ENCODE data around the gene C9orf152. TPM values are rescaled to one million over a fixed set of nuclear protein-coding genes. Genes with fewer than 3 reads are reported as not detected.

The C9orf152 gene
- total and polyA plus RNA-seq, 2 of the 13 experiments (the other 11 are each of a cell fraction or from before 2014, with no cell fraction given): 0.24 to 0.48 TPM

- TF ChIP-seq, protein P1, sequence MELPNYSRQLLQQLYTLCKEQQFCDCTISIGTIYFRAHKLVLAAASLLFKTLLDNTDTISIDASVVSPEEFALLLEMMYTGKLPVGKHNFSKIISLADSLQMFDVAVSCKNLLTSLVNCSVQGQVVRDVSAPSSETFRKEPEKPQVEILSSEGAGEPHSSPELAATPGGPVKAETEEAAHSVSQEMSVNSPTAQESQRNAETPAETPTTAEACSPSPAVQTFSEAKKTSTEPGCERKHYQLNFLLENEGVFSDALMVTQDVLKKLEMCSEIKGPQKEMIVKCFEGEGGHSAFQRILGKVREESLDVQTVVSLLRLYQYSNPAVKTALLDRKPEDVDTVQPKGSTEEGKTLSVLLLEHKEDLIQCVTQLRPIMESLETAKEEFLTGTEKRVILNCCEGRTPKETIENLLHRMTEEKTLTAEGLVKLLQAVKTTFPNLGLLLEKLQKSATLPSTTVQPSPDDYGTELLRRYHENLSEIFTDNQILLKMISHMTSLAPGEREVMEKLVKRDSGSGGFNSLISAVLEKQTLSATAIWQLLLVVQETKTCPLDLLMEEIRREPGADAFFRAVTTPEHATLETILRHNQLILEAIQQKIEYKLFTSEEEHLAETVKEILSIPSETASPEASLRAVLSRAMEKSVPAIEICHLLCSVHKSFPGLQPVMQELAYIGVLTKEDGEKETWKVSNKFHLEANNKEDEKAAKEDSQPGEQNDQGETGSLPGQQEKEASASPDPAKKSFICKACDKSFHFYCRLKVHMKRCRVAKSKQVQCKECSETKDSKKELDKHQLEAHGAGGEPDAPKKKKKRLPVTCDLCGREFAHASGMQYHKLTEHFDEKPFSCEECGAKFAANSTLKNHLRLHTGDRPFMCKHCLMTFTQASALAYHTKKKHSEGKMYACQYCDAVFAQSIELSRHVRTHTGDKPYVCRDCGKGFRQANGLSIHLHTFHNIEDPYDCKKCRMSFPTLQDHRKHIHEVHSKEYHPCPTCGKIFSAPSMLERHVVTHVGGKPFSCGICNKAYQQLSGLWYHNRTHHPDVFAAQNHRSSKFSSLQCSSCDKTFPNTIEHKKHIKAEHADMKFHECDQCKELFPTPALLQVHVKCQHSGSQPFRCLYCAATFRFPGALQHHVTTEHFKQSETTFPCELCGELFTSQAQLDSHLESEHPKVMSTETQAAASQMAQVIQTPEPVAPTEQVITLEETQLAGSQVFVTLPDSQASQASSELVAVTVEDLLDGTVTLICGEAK (IDR thresholded peaks at IDR 0.05): no peak
- TF ChIP-seq, protein P1 (CRISPR knock-in tag; IDR thresholded peaks at IDR 0.05): 0 out of 2 replicates have a peak, but pooled peaks have one; percentile 29
- 0 out of 2 replicates have a peak, but pooled peaks have one; percentile 47 for TF ChIP-seq YEATS4 (CRISPR knock-in tag; IDR thresholded peaks at IDR 0.05; ENCODE audit: borderline replicate concordance)
- TF ChIP-seq ZFY (CRISPR knock-in tag; IDR thresholded peaks at IDR 0.05): peak; percentile 61
- TF ChIP-seq PITX1 (CRISPR knock-in tag; IDR thresholded peaks at IDR 0.05): peak; percentile 59; the same call in 1 of the 2 replicates
- TF ChIP-seq REPIN1 (CRISPR knock-in tag; IDR thresholded peaks at IDR 0.05; ENCODE audit: borderline replicate concordance, low read depth): peak; percentile 90
- TF ChIP-seq ZNF317 (CRISPR knock-in tag; IDR thresholded peaks at IDR 0.05): peak; percentile 51; the same call in 1 of the 2 replicates
- peak; percentile 47; the same call in 1 of the 2 replicates for TF ChIP-seq IRF2 (CRISPR knock-in tag; IDR thresholded peaks at IDR 0.05)
- TF ChIP-seq ARID4A (CRISPR knock-in tag; IDR thresholded peaks at IDR 0.05; ENCODE audit: borderline replicate concordance): peak; percentile 64; the same call in 1 of the 2 replicates
- TF ChIP-seq, protein P2, sequence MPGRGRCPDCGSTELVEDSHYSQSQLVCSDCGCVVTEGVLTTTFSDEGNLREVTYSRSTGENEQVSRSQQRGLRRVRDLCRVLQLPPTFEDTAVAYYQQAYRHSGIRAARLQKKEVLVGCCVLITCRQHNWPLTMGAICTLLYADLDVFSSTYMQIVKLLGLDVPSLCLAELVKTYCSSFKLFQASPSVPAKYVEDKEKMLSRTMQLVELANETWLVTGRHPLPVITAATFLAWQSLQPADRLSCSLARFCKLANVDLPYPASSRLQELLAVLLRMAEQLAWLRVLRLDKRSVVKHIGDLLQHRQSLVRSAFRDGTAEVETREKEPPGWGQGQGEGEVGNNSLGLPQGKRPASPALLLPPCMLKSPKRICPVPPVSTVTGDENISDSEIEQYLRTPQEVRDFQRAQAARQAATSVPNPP (CRISPR knock-in tag; IDR thresholded peaks at IDR 0.05): no peak
- no peak for TF ChIP-seq MAZ (IDR thresholded peaks at IDR 0.05; ENCODE audit: borderline replicate concordance, low read depth, low read length)
- peak; percentile 62; the same call in 1 of the 2 replicates for TF ChIP-seq MAZ (CRISPR knock-in tag; IDR thresholded peaks at IDR 0.05; ENCODE audit: low read depth)
- no peak; the same call in 1 of the 2 replicates for TF ChIP-seq KDM3A (CRISPR knock-in tag; IDR thresholded peaks at IDR 0.05; ENCODE audit: low read depth)
- TF ChIP-seq ZNF441 (CRISPR knock-in tag; IDR thresholded peaks at IDR 0.05; ENCODE audit: borderline replicate concordance): peak; percentile 84; the same call in 1 of the 2 replicates
- no peak for TF ChIP-seq POLR2A (IDR thresholded peaks at IDR 0.05; ENCODE audit: insufficient read depth in 1 of 2, low read depth in 2 of 2, low read length in 2 of 2)
- TF ChIP-seq HMG20B (CRISPR knock-in tag; conservative IDR thresholded peaks at IDR 0.05): no peak; the same call in 1 of the 2 replicates
- TF ChIP-seq DR1 (CRISPR knock-in tag; IDR thresholded peaks at IDR 0.05): no peak
Measured at GRCh38 chr9:110220809-110221208, 12.8 kb upstream of the C9orf152 start (continued).

Data from HepG2 (cell line).